Transverse colon (tissue), 4 donors: ENCODE data around the gene SELENOO.

Experiments
- CTCF ChIP-seq, 5 experiments: fragments of 200-600 bp in 3 of 5; fragments of 450-650 bp in 2 of 5; sonication (generic) in 3 of 5; IDR thresholded peaks; 1 replicate in 2 of 5; 2 replicates in 3 of 5; pipeline ENCODE4 v1.5.1; 2016 to 2017; ENCODE audit warnings: antibody characterized with exemption in 5 of 5, inconsistent platforms in 3 of 5, mild to moderate bottlenecking in 2 of 5, moderate library complexity in 1 of 5
- POLR2AphosphoS5 ChIP-seq, 3 donors: sonication (generic); formaldehyde crosslinking; IDR thresholded peaks; one replicate each; pipeline ENCODE4 v1.6.1; 2016; ENCODE audit warnings: antibody characterized with exemption in 3 of 3

GRCh38 chr22:50194037-50194805 is 6.6 kb upstream of the SELENOO start:
- TF ChIP-seq CTCF (IDR thresholded peaks at IDR 0.05): no peak
- TF ChIP-seq POLR2AphosphoS5 (IDR thresholded peaks at IDR 0.05): no peak
